Measurements from ENCODE around the gene DRICH1. TPM values are rescaled to one million over a fixed set of nuclear protein-coding genes. Genes with fewer than 3 reads are reported as not detected.

DRICH1 gene
- total RNA-seq, 4 donors from 2014 or later: 1.4 TPM; not detected in 3

DNA sequence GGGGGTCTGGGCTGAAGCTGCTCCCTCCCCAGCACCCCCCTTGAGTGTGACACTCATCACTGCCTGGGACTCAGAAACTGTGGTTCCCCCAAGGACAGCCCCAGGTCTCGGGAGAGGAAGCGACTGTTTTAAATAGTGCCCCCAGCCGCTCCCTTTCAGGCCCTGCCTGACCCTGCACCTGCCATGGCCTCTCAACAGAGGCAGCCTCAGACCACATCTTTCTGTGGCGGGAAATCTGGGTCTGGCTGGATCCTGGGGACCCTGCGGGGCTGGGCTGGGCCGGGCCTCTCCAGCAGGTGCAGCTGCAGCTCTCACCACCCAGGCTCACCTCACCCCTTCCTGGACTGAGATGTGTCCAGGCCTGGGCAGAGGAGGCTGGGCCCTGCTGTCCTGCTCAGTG is 48.3 kb downstream of the DRICH1 start:
- Histone ChIP-seq H3K27ac (no peak overlapping the region), H3K4me1 (no peaks in the 10 kb centered on the region), H3K27me3 (no peaks in the 10 kb centered on the region), H3K4me3 (no peak overlapping the region), H3K36me3 (no peaks in the 10 kb centered on the region), H3K9me3 (no peaks in the 10 kb centered on the region)
- intact Hi-C loops (cut with DNase I; ENCODE audit: low total_unique reads): no loop called here
- DNase-seq: no peak
- TF ChIP-seq, protein P1, sequence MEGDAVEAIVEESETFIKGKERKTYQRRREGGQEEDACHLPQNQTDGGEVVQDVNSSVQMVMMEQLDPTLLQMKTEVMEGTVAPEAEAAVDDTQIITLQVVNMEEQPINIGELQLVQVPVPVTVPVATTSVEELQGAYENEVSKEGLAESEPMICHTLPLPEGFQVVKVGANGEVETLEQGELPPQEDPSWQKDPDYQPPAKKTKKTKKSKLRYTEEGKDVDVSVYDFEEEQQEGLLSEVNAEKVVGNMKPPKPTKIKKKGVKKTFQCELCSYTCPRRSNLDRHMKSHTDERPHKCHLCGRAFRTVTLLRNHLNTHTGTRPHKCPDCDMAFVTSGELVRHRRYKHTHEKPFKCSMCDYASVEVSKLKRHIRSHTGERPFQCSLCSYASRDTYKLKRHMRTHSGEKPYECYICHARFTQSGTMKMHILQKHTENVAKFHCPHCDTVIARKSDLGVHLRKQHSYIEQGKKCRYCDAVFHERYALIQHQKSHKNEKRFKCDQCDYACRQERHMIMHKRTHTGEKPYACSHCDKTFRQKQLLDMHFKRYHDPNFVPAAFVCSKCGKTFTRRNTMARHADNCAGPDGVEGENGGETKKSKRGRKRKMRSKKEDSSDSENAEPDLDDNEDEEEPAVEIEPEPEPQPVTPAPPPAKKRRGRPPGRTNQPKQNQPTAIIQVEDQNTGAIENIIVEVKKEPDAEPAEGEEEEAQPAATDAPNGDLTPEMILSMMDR (IDR thresholded peaks at IDR 0.05): no peak
- TF ChIP-seq POLR2A (IDR thresholded peaks at IDR 0.05): no peak

DNA sequence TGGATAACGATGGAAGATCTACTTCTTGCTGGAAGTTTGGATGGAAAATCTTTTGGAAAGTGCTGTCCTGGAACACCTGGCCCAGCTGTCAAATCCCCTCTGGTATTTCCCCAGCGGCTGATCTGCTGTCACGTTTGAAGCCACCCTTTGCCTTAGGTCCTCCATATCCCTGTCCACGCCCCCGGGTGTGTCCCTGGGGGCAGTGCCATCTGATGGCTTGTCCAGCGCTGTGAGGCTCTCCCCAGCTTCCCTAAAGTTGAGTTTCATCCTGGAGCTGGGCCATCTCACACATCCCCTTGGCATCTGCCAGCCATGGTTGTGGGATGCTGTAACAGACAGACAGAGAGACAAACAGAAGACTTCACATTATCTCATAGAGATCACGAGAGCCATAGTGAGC is 49.0 kb downstream of the DRICH1 start:
- Histone ChIP-seq H3K27ac (no peak overlapping the region), H3K27me3 (no peaks in the 10 kb centered on the region), H3K4me3 (no peak overlapping the region), H3K4me1 (no peaks in the 10 kb centered on the region), H3K9me3 (no peaks in the 10 kb centered on the region), H3K36me3 (no peaks in the 10 kb centered on the region)
- no peak for DNase-seq
- no peak for TF ChIP-seq POLR2A (IDR thresholded peaks at IDR 0.05)
- TF ChIP-seq, protein P1 (IDR thresholded peaks at IDR 0.05): no peak
- intact Hi-C loops (cut with DNase I; ENCODE audit: low total_unique reads): no loop called here

DNA sequence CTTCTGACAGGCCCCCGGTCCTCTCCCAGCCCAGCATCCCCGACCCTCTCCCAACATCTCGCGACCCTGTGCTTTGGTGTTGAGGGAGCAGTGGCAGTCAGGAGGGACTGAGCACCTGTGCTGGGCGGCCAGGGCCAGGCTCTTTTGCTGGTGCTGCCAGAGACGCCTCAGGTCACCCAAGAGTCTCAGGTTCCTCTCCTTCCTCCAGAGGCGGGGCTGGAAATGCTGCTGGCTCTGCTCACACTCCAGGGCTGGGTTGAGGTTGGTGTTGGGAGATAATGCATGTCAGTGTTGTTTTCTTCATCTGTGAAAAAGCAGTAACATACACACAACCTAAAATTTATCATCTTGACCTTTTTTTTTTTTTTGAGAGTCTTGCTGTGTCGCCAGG is 50.9 kb downstream of the DRICH1 start:
- Histone ChIP-seq H3K4me3 (no peak overlapping the region), H3K27ac (no peak overlapping the region), H3K27me3 (no peaks in the 10 kb centered on the region), H3K36me3 (no peaks in the 10 kb centered on the region), H3K4me1 (no peaks in the 10 kb centered on the region), H3K9me3 (no peaks in the 10 kb centered on the region)
- TF ChIP-seq, protein P1 (IDR thresholded peaks at IDR 0.05): no peak
- TF ChIP-seq POLR2A (IDR thresholded peaks at IDR 0.05): no peak
- DNase-seq: no peak
- intact Hi-C loops (cut with DNase I; ENCODE audit: low total_unique reads): no loop called here

DNA sequence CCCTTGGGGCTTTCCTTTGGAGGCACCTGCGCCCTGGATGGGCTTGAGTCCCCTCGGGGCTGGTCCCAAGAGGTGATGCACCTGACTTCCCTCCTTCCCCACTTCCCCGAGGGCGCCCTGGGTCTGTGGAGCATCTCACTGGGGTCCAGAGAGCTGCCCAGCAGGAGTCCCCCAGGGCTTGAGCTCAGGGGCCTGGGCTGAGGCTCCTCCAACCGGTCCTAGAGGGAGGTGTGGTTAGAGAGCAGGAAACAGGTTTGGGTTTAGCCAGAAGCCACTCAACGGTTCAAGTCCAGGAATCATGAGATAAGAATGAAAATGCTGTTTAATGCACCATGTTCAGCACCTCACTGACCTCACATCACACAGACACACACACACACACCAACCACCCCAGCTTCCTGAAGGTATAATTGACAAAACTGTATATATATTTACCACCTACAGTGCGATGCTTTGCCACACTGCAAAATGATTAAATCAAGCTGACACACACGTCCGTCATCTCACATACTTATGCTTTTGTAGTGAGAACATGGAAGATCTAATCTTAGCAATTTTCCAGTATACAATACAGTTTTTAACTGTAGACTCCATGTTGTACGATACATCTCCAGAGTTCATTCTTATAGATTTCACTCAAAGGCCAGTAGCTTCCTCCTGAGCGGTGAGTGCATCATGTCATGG is 51.4 kb downstream of the DRICH1 start:
- H3K4me3 ChIP-seq: no peak overlapping the region
- TF ChIP-seq, protein P1 (IDR thresholded peaks at IDR 0.05): no peak
- no peak for TF ChIP-seq POLR2A (IDR thresholded peaks at IDR 0.05)
- no peaks in the 10 kb centered on the region for H3K9me3 ChIP-seq
- no peaks in the 10 kb centered on the region for H3K4me1 ChIP-seq
- intact Hi-C loops (cut with DNase I; ENCODE audit: low total_unique reads): no loop called here
- H3K27me3 ChIP-seq: no peaks in the 10 kb centered on the region
- no peak overlapping the region for H3K27ac ChIP-seq
- DNase-seq: no peak
- no peaks in the 10 kb centered on the region for H3K36me3 ChIP-seq

DNA sequence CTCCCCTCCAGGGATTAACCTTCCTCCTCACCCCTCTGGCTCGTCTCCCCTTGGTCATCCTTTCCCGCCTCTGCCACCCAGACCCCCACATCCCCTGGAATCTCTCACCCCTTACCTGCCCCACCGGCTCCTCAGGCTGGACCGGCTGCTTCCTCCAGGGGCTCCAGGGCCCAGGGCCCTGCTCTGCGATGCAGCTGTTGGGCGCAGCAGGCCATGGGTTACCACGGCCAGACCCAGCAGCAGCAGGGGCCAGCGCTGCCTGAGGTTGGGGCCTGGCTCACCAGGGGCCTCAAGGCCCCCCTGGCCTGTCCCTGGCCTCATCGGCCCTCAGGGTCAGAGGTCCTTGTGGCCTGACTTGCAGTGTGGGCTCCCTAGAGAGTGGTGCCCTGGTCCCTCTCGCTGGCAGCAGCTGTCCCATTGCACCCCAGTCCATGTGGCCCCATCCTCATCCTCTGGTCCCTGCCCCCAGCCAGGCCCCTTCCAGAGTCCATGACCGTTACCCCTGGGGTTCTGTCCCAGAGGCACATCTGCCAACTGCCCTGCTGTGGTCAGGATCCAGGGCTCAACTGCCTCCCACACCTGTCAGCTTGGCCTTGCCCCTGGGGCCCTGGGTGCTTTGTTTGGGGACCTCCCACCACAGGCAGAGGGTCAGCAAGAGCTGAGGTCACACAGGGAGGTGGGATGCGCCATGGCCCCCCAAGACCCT is 52.1 kb downstream of the DRICH1 start, which contains the start of gene IGLL1:
Gene IGLL1 (minus strand): TSS at position 421 of the 706 bp plus-strand sequence. CDS start 100 bp downstream, at position 321.
- Histone ChIP-seq H3K27ac (no peak within 1 kb of the TSS), H3K9me3 (no peaks in the 10 kb centered on the region), H3K36me3 (no peaks in the 10 kb centered on the region), H3K4me3 (no peak within 1 kb of the TSS), H3K4me1 (no peaks in the 10 kb centered on the region), H3K27me3 (no peaks in the 10 kb centered on the region)
- intact Hi-C loops (cut with DNase I; ENCODE audit: low total_unique reads): no loop called here
- no peak for TF ChIP-seq POLR2A (IDR thresholded peaks at IDR 0.05)
- TF ChIP-seq, protein P1 (IDR thresholded peaks at IDR 0.05): no peak
- DNase-seq: no peak

All from uterus (tissue), 4 donors.